Measurements from ENCODE around the gene BCKDHA.
A peak's percentile ranks its signal among the peaks of the same experiment; 100 is the strongest.

Gene BCKDHA

DNA sequence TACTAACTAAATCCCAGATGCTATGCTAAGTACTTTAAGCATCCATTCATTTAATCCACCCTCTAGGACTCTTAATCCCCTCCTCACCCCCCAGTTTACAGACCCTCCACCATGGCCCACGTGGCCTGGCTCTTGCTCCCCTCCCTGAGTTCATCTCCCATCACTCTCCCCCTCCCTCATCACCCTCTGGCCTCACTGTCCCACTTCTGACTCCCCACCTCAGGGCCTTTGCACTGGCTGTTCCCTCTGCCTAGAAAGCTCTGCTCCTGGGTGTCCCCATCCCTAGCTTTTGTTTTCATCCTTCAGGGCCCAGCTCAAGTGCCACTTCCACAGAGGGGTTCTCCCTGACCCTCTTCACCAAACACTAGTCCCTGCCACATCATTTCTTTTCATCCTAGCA, 37.9 kb upstream of the BCKDHA start:
- H3K4me3 ChIP-seq (ENCODE audit: low read depth, low read length), result no peak overlapping the region

DNA sequence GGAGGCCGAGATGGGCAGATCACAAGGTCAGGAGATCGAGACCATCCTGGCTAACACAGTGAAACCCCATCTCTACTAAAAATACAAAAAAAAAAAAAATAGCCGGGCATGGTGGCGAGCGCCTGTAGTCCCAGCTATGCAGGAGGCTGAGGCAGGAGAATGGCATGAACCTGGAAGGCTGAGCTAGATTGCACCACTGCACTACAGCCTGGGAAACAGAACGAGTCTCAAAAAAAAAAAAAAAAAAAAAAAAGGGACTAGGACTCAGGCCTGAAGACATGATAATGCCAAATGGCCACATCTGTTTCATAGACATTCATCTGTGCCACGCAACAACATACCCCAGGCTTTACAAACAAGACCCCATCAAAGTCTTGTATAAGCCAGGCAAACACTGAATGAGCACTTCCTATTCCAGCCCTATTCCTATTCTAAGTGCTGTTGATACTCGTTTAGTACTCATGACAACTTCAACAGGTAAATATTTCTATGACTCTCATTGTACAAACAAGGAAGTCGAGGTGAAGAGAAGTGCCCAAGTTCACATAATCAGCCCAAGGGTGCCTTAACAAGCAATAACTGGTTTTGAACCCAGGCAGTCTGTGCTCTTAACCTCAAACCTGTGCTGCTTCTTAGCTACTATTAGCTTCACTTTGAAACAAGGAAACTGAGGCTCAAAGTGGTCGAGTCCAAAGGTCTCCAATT, 35.3 kb upstream of the BCKDHA start:
- no peak overlapping the region for H2BK120ac ChIP-seq (ENCODE audit: insufficient read depth, low read length, poor library complexity)
- H3K27ac ChIP-seq (ENCODE audit: low read depth, low read length), result no peak overlapping the region
- no peak overlapping the region for H3K4me3 ChIP-seq (ENCODE audit: low read depth, low read length)
- peak; percentile 61 to 78 for DNase-seq
- H4K12ac ChIP-seq (ENCODE audit: low read depth, low read length), result no peak overlapping the region
- no peak overlapping the region for H3K14ac ChIP-seq (ENCODE audit: low read length)
- no peak overlapping the region for H4K8ac ChIP-seq (ENCODE audit: low read depth, low read length)
- peaks cover 2% of the 10 kb centered on the region for H3K79me2 ChIP-seq (ENCODE audit: control insufficient read depth, insufficient read depth, low read length, poor library complexity)
- H2AK5ac ChIP-seq (ENCODE audit: low read length), result no peak overlapping the region
- H3K4me2 ChIP-seq (ENCODE audit: low read length), result no peak overlapping the region
- H3K9ac ChIP-seq (ENCODE audit: low read length), result no peak overlapping the region
- no peak overlapping the region for H3K4ac ChIP-seq (ENCODE audit: low read depth, low read length)
- H3K36me3 ChIP-seq (ENCODE audit: control insufficient read depth in 1 of 2, insufficient read depth in 2 of 2, low read length in 2 of 2), result no peaks in the 10 kb centered on the region
- no peak overlapping the region for H3K18ac ChIP-seq (ENCODE audit: low read length)
- no peak overlapping the region for H4K91ac ChIP-seq (ENCODE audit: low read depth, low read length)
- peaks cover 8% of the 10 kb centered on the region for H3K79me1 ChIP-seq (ENCODE audit: low read length)
- no peak overlapping the region for H3K23ac ChIP-seq (ENCODE audit: low read length)
- no peaks in the 10 kb centered on the region for H3K27me3 ChIP-seq (ENCODE audit: insufficient read depth, low read length)
- no peak overlapping the region for H2AFZ ChIP-seq (ENCODE audit: insufficient read depth, low read length, poor library complexity)
- WGBS (ENCODE audit: extremely low coverage, insufficient coverage, insufficient read length), result no CpG with 5 or more reads among the region's 10 CpGs
- peaks cover 4 to 6% of the 10 kb centered on the region in 2 experiments for H3K4me1 ChIP-seq (ENCODE audit: control insufficient read depth in 1 of 2, insufficient read depth in 2 of 2, low read length in 2 of 2)
- H2BK12ac ChIP-seq (ENCODE audit: low read length), result no peak overlapping the region
- H3K9me3 ChIP-seq (ENCODE audit: insufficient read depth, low read depth, low read length), result peaks cover 1% of the 10 kb centered on the region
- H2BK5ac ChIP-seq (ENCODE audit: low read depth, low read length, poor library complexity), result no peak overlapping the region

More for the DNA sequence above, 37.9 kb upstream of the BCKDHA start:
- WGBS (ENCODE audit: extremely low coverage, insufficient coverage, insufficient read length), result no CpG with 5 or more reads among the region's 1 CpG
- H3K9me3 ChIP-seq (ENCODE audit: insufficient read depth, low read depth, low read length), result peaks cover 1% of the 10 kb centered on the region
- H4K8ac ChIP-seq (ENCODE audit: low read depth, low read length), result no peak overlapping the region
- no peak overlapping the region for H2BK12ac ChIP-seq (ENCODE audit: low read length)
- no peak overlapping the region for H3K18ac ChIP-seq (ENCODE audit: low read length)
- no peaks in the 10 kb centered on the region for H3K36me3 ChIP-seq (ENCODE audit: control insufficient read depth in 1 of 2, insufficient read depth in 2 of 2, low read length in 2 of 2)
- H3K14ac ChIP-seq (ENCODE audit: low read length), result no peak overlapping the region
- H2BK5ac ChIP-seq (ENCODE audit: low read depth, low read length, poor library complexity), result no peak overlapping the region
- H3K79me2 ChIP-seq (ENCODE audit: control insufficient read depth, insufficient read depth, low read length, poor library complexity), result peaks cover 2% of the 10 kb centered on the region
- no peak overlapping the region for H3K23ac ChIP-seq (ENCODE audit: low read length)
- H4K12ac ChIP-seq (ENCODE audit: low read depth, low read length), result no peak overlapping the region
- H3K4me1 ChIP-seq (ENCODE audit: control insufficient read depth in 1 of 2, insufficient read depth in 2 of 2, low read length in 2 of 2), result peaks cover 4% of the 10 kb centered on the region in 2 experiments
- H3K4ac ChIP-seq (ENCODE audit: low read depth, low read length), result no peak overlapping the region
- H2AFZ ChIP-seq (ENCODE audit: insufficient read depth, low read length, poor library complexity), result no peak overlapping the region
- DNase-seq, result no peak
- H4K91ac ChIP-seq (ENCODE audit: low read depth, low read length), result no peak overlapping the region
- H3K9ac ChIP-seq (ENCODE audit: low read length), result no peak overlapping the region
- no peak overlapping the region for H2AK5ac ChIP-seq (ENCODE audit: low read length)
- no peaks in the 10 kb centered on the region for H3K27me3 ChIP-seq (ENCODE audit: insufficient read depth, low read length)
- H3K4me2 ChIP-seq (ENCODE audit: low read length), result no peak overlapping the region
- H2BK120ac ChIP-seq (ENCODE audit: insufficient read depth, low read length, poor library complexity), result no peak overlapping the region
- peaks cover 8% of the 10 kb centered on the region for H3K79me1 ChIP-seq (ENCODE audit: low read length)
- no peak overlapping the region for H3K27ac ChIP-seq (ENCODE audit: low read depth, low read length)

GRCh38 chr19:41363371-41363752, 34.3 kb upstream of the BCKDHA start:
- Histone ChIP-seq H3K4ac (ENCODE audit: low read depth, low read length) (no peak overlapping the region), H3K18ac (ENCODE audit: low read length) (peak overlapping the region; percentile 28), H2BK12ac (ENCODE audit: low read length) (no peak overlapping the region), H3K4me2 (ENCODE audit: low read length) (peak overlapping the region; percentile 83), H3K23ac (ENCODE audit: low read length) (no peak overlapping the region), H3K4me3 (ENCODE audit: low read depth, low read length) (peak overlapping the region; percentile 56), H4K91ac (ENCODE audit: low read depth, low read length) (peak overlapping the region; percentile 75), H3K9ac (ENCODE audit: low read length) (peak overlapping the region; percentile 36), H2BK120ac (ENCODE audit: insufficient read depth, low read length, poor library complexity) (peak overlapping the region; percentile 21), H2BK5ac (ENCODE audit: low read depth, low read length, poor library complexity) (no peak overlapping the region), H4K12ac (ENCODE audit: low read depth, low read length) (peak overlapping the region; percentile 9), H3K14ac (ENCODE audit: low read length) (peak overlapping the region; percentile 55), H3K27me3 (ENCODE audit: insufficient read depth, low read length) (no peaks in the 10 kb centered on the region), H3K79me1 (ENCODE audit: low read length) (peaks cover 8% of the 10 kb centered on the region), H4K8ac (ENCODE audit: low read depth, low read length) (peak overlapping the region; percentile 87), H3K79me2 (ENCODE audit: control insufficient read depth, insufficient read depth, low read length, poor library complexity) (peaks cover 2% of the 10 kb centered on the region), H2AK5ac (ENCODE audit: low read length) (peak overlapping the region; percentile 11), H3K27ac (ENCODE audit: low read depth, low read length) (no peak overlapping the region), H2AFZ (ENCODE audit: insufficient read depth, low read length, poor library complexity) (peak overlapping the region; percentile 90), H3K4me1 (ENCODE audit: control insufficient read depth in 1 of 2, insufficient read depth in 2 of 2, low read length in 2 of 2) (peaks cover 4 to 6% of the 10 kb centered on the region in 2 experiments), H3K9me3 (ENCODE audit: insufficient read depth, low read depth, low read length) (no peaks in the 10 kb centered on the region), H3K36me3 (ENCODE audit: control insufficient read depth in 1 of 2, insufficient read depth in 2 of 2, low read length in 2 of 2) (no peaks in the 10 kb centered on the region)
- WGBS (ENCODE audit: extremely low coverage, insufficient coverage, insufficient read length), result no CpG with 5 or more reads among the region's 6 CpGs
- no peak for DNase-seq

GRCh38 chr19:41363753-41364523, 33.7 kb upstream of the BCKDHA start, which contains the start of gene B9D2:
B9D2 (minus strand) TSS chr19:41364149; CDS start chr19:41363519, 630 bp downstream.
- Histone ChIP-seq H3K27ac (ENCODE audit: low read depth, low read length) (peak within 1 kb of the TSS; percentile 90), H3K36me3 (ENCODE audit: control insufficient read depth in 1 of 2, insufficient read depth in 2 of 2, low read length in 2 of 2) (no peaks in the 10 kb centered on the region), H3K4me2 (ENCODE audit: low read length) (peak within 1 kb of the TSS; percentile 89), H2BK120ac (ENCODE audit: insufficient read depth, low read length, poor library complexity) (peak within 1 kb of the TSS; percentile 48), H3K79me1 (ENCODE audit: low read length) (peaks cover 8% of the 10 kb centered on the region), H4K12ac (ENCODE audit: low read depth, low read length) (peak within 1 kb of the TSS; percentile 81), H4K8ac (ENCODE audit: low read depth, low read length) (peak within 1 kb of the TSS; percentile 93), H3K23ac (ENCODE audit: low read length) (no peak within 1 kb of the TSS), H2AFZ (ENCODE audit: insufficient read depth, low read length, poor library complexity) (peak within 1 kb of the TSS; percentile 90), H3K79me2 (ENCODE audit: control insufficient read depth, insufficient read depth, low read length, poor library complexity) (peaks cover 2% of the 10 kb centered on the region), H3K4ac (ENCODE audit: low read depth, low read length) (peak within 1 kb of the TSS; percentile 58), H3K18ac (ENCODE audit: low read length) (peak within 1 kb of the TSS; percentile 81), H3K9ac (ENCODE audit: low read length) (peak within 1 kb of the TSS; percentile 82), H2BK5ac (ENCODE audit: low read depth, low read length, poor library complexity) (peak within 1 kb of the TSS; percentile 71), H3K4me1 (ENCODE audit: control insufficient read depth in 1 of 2, insufficient read depth in 2 of 2, low read length in 2 of 2) (peaks cover 4 to 6% of the 10 kb centered on the region in 2 experiments), H4K91ac (ENCODE audit: low read depth, low read length) (peak within 1 kb of the TSS; percentile 84), H3K14ac (ENCODE audit: low read length) (peak within 1 kb of the TSS; percentile 76), H2AK5ac (ENCODE audit: low read length) (peak within 1 kb of the TSS; percentile 77), H3K27me3 (ENCODE audit: insufficient read depth, low read length) (no peaks in the 10 kb centered on the region), H3K9me3 (ENCODE audit: insufficient read depth, low read depth, low read length) (no peaks in the 10 kb centered on the region), H2BK12ac (ENCODE audit: low read length) (no peak within 1 kb of the TSS), H3K4me3 (ENCODE audit: low read depth, low read length) (peak within 1 kb of the TSS; percentile 87)
- WGBS (ENCODE audit: extremely low coverage, insufficient coverage, insufficient read length), result no CpG with 5 or more reads among the region's 56 CpGs
- DNase-seq, result peak; percentile 98 to 99

Data from trophoblast cell (in vitro differentiated cells and primary cell).